SK-N-MC (cell line): ENCODE results near the gene GABARAP.

Source experiments
- EZH2 ChIP-seq: fragments of 200-600 bp; sonication (generic); IDR thresholded peaks from one replicate; pipeline ENCODE4 v1.6.1; 2017; ENCODE audit warnings: antibody characterized with exemption
- POLR2AphosphoS5 ChIP-seq: IDR thresholded peaks from 2 replicates; pipeline ENCODE4 v1.6.1; 2012; ENCODE audit warnings: mild to moderate bottlenecking, low read depth, low read length, borderline replicate concordance

GRCh38 chr17:7284911-7285310 is 42.7 kb upstream of the GABARAP start:
- no peak for TF ChIP-seq EZH2
- TF ChIP-seq POLR2AphosphoS5, result no peak
